H1 (cell line): ENCODE measurements around the gene CAMK2G. TPM values are rescaled to one million over a fixed set of nuclear protein-coding genes. Genes with fewer than 3 reads are reported as not detected.

Experiments
- ASH2L ChIP-seq: fragments of 200-600, 300-600 bp; sonication (generic); IDR thresholded peaks from one replicate; pipeline ENCODE4 v1.7.1; 2017; ENCODE audit warnings: low read length
- BRCA1 ChIP-seq: IDR thresholded peaks from 2 replicates; pipeline ENCODE4 v1.6.1; 2012; ENCODE audit warnings: low read depth, low read length, improper control_type of control experiment
- CBX8 ChIP-seq: fragments of 300-800, 300-1000 bp; sonication (generic); IDR thresholded peaks from 2 replicates; pipeline ENCODE4 v1.7.1; 2016; ENCODE audit warnings: low read depth, low read length, borderline replicate concordance
- CEBPB ChIP-seq: IDR thresholded peaks from 2 replicates; pipeline ENCODE4 v1.6.1; 2012; ENCODE audit warnings: low read depth, low read length
- CHD2 ChIP-seq: IDR thresholded peaks from 2 replicates; pipeline ENCODE4 v1.6.1; 2012; ENCODE audit warnings: low read length, improper control_type of control experiment
- EZH2 ChIP-seq: fragments of 200-600 bp; sonication (generic); IDR thresholded peaks from 2 replicates; pipeline ENCODE4 v1.7.1; 2012; ENCODE audit warnings: low read depth, mild to moderate bottlenecking, moderate library complexity, low read length, inconsistent platforms; ENCODE audit not compliant: severe bottlenecking
- GABPA ChIP-seq: IDR thresholded peaks from 2 replicates; pipeline ENCODE4 v1.6.1; 2011; ENCODE audit warnings: mild to moderate bottlenecking, low read length, moderate library complexity, borderline replicate concordance; ENCODE audit not compliant: insufficient read depth
- GTF2F1 ChIP-seq: IDR thresholded peaks from 2 replicates; pipeline ENCODE4 v1.6.1; 2012; ENCODE audit warnings: low read depth, low read length, improper control_type of control experiment, borderline replicate concordance
- HDAC6 ChIP-seq: IDR thresholded peaks from one replicate; pipeline ENCODE4 v1.7.1; 2012; ENCODE audit warnings: low read depth, mild to moderate bottlenecking, inconsistent platforms, low read length, moderate library complexity
- JUND ChIP-seq: IDR thresholded peaks from 2 replicates; pipeline ENCODE4 v1.6.1; 2011; ENCODE audit warnings: mild to moderate bottlenecking, improper control_type of control experiment, low read length
- KDM5A ChIP-seq: fragments of 200-600 bp; IDR thresholded peaks from 2 replicates; pipeline ENCODE4 v1.7.1; 2012; ENCODE audit warnings: mild to moderate bottlenecking, low read length, inconsistent platforms, mixed read lengths
- MAFK ChIP-seq: IDR thresholded peaks from 2 replicates; pipeline ENCODE4 v1.6.1; 2012; ENCODE audit warnings: low read depth, mild to moderate bottlenecking, improper control_type of control experiment, low read length
- POU5F1 ChIP-seq: IDR thresholded peaks from 2 replicates; pipeline ENCODE4 v1.6.1; 2011; ENCODE audit warnings: low read depth, mild to moderate bottlenecking, low read length, moderate library complexity
- RAD21 ChIP-seq, 2 experiments: IDR thresholded peaks in 1 of 2; conservative IDR thresholded peaks in 1 of 2; 2 replicates each; pipeline ENCODE4 v1.6.1; 2011; ENCODE audit warnings: low read depth in 2 of 2, low read length in 2 of 2, improper control_type of control experiment in 1 of 2, inconsistent platforms in 1 of 2, mild to moderate bottlenecking in 1 of 2, moderate library complexity in 1 of 2
- SAP30 ChIP-seq: fragments of 300-600 bp; sonication (generic); IDR thresholded peaks from 2 replicates; pipeline ENCODE4 v1.7.1; 2012; ENCODE audit warnings: low read length, moderate library complexity, mild to moderate bottlenecking, inconsistent platforms; ENCODE audit not compliant: insufficient read depth, insufficient replicate concordance
- SIRT6 ChIP-seq: IDR thresholded peaks from one replicate; pipeline ENCODE4 v1.7.1; 2012; ENCODE audit warnings: low read length, inconsistent platforms
- SUZ12 ChIP-seq: fragments of 200-600 bp; sonication (generic); IDR thresholded peaks from 2 replicates; pipeline ENCODE4 v1.6.1; 2012; ENCODE audit warnings: mild to moderate bottlenecking, inconsistent platforms, low read length, moderate library complexity, mixed read lengths
- TAF1 ChIP-seq: IDR thresholded peaks from 2 replicates; pipeline ENCODE4 v1.6.1; 2011; ENCODE audit warnings: mild to moderate bottlenecking, low read depth, low read length
- polyA plus RNA-seq, 7 experiments: library from polyadenylated mRNA; depleted of rRNA in 3 of 7; stranded (reverse) in 5 of 7; unstranded in 2 of 7; fragments of >200 nt in 5 of 7; fragments of 200-250 nt in 2 of 7; gene quantifications; 1 replicate in 5 of 7; 2 replicates in 1 of 7; 4 replicates in 1 of 7; pipeline versions ENCODE4 v1.2.1 to v1.2.3, GENCODE V29; 2011 to 2013; ENCODE audit warnings: missing spikeins in 2 of 7, mixed read lengths in 2 of 7
- total RNA-seq: library from RNA; stranded (reverse); fragmentation: NEBNext Ultra II Directional; extraction: Animal tissue kit (Norgen Biotek cat#: 25700); gene quantifications from 2 replicates; pipeline ENCODE4 v1.2.1, GENCODE V29; 2021
- TF ChIP-seq, protein P1 (sequence below): IDR thresholded peaks from 2 replicates; pipeline ENCODE4 v1.6.1; 2012; ENCODE audit warnings: low read length, inconsistent platforms
- TF ChIP-seq, protein P2 (sequence below): IDR thresholded peaks from 2 replicates; pipeline ENCODE4 v1.6.1; 2012; ENCODE audit warnings: inconsistent platforms
- TF ChIP-seq, protein P3 (sequence below): IDR thresholded peaks from 2 replicates; pipeline ENCODE4 v1.6.1; 2011; ENCODE audit warnings: low read depth, mild to moderate bottlenecking, low read length; ENCODE audit not compliant: insufficient read depth

CAMK2G gene
- total and polyA plus RNA-seq, 2 of the 8 experiments (the other 6 are each of a cell fraction or from before 2014, with no cell fraction given) = 28.9 to 31.7 TPM

DNA sequence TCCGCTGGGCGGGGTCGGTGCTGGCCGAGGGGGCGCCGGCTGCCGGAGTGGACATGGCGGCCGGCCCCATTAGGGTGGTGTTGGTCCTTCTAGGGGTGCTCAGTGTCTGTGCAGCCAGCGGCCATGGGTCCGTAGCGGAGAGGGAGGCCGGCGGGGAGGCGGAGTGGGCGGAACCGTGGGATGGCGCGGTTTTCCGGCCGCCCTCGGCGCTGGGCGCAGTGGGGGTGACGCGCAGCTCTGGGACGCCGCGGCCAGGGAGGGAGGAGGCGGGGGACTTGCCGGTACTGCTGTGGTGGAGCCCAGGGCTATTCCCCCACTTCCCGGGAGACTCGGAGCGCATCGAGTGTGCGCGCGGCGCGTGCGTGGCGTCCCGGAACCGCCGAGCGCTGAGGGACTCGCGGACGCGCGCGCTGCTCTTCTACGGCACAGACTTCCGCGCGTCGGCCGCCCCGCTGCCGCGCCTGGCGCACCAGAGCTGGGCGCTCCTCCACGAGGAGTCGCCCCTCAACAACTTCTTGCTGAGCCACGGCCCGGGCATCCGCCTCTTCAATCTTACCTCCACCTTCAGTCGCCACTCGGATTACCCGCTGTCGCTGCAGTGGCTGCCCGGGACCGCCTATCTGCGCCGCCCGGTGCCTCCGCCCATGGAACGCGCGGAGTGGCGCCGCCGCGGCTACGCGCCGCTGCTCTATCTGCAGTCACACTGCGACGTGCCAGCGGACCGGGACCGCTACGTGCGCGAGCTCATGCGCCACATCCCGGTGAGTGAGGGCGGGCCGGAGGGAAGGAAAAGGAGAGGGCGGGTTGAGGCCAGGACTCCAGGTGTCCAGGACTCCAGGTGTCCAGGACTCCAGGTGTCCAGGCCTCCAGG lies 101.8 kb downstream of the CAMK2G start (continued):
- TF ChIP-seq CBX8 (no peak), CEBPB (no peak), SAP30 (no peak), TAF1 (peak; percentile 63; the same call in 1 of the 2 replicates), GTF2F1 (no peak), SIRT6 (no peak), CHD2 (no peak), POU5F1 (no peak), EZH2 (no peak), HDAC6 (no peak), GABPA (no peak), JUND (no peak), MAFK (no peak), ASH2L (peak; percentile 94), BRCA1 (no peak), SUZ12 (no peak), RAD21 (IDR thresholded peaks at IDR 0.05 in 1 of 2, conservative IDR thresholded peaks at IDR 0.05 in 1 of 2; ENCODE audit: low read depth in 2 of 2, low read length in 2 of 2) (no peak), KDM5A (0 out of 2 replicates have a peak, but pooled peaks have one; percentile 31)
- TF ChIP-seq, protein P1, sequence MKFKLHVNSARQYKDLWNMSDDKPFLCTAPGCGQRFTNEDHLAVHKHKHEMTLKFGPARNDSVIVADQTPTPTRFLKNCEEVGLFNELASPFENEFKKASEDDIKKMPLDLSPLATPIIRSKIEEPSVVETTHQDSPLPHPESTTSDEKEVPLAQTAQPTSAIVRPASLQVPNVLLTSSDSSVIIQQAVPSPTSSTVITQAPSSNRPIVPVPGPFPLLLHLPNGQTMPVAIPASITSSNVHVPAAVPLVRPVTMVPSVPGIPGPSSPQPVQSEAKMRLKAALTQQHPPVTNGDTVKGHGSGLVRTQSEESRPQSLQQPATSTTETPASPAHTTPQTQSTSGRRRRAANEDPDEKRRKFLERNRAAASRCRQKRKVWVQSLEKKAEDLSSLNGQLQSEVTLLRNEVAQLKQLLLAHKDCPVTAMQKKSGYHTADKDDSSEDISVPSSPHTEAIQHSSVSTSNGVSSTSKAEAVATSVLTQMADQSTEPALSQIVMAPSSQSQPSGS = no peak
- TF ChIP-seq, protein P2, sequence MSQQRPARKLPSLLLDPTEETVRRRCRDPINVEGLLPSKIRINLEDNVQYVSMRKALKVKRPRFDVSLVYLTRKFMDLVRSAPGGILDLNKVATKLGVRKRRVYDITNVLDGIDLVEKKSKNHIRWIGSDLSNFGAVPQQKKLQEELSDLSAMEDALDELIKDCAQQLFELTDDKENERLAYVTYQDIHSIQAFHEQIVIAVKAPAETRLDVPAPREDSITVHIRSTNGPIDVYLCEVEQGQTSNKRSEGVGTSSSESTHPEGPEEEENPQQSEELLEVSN = 0 out of 2 replicates have a peak, but pooled peaks have one; percentile 9
- TF ChIP-seq, protein P3, sequence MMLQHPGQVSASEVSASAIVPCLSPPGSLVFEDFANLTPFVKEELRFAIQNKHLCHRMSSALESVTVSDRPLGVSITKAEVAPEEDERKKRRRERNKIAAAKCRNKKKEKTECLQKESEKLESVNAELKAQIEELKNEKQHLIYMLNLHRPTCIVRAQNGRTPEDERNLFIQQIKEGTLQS = 0 out of 2 replicates have a peak, but pooled peaks have one; percentile 11
